ENCODE results near the gene SLIT3.

SLIT3 gene

DNA sequence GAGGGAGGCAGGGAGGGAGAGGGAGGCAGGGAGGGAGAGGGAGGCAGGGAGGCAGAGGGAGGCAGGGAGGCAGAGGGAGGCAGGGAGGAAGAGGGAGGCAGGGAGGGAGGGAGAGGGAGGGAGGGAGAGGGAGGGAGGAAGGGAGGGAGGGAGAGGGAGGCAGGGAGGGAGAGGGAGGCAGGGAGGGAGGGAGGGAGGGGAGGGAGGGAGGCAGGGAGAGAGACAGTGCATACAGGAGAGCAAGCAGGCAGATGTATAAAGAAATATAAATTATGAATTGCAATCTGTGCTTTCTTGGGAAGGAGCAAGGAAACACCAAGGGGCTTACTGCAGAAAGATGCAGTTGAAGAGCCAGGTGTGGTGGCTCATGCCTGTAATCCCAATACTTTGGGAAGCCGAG lies 574.6 kb downstream of the SLIT3 start:
- POLR2A ChIA-PET = no interaction called here
- CTCF ChIA-PET = no interaction called here
- TF ChIP-seq ELF4 (IDR thresholded peaks at IDR 0.05) (no peak), L3MBTL2 (conservative IDR thresholded peaks at IDR 0.05) (no peak), TARDBP (IDR thresholded peaks at IDR 0.05) (no peak), CTBP1 (IDR thresholded peaks at IDR 0.05; ENCODE audit: borderline replicate concordance) (no peak)
- TF ChIP-seq, protein P1, sequence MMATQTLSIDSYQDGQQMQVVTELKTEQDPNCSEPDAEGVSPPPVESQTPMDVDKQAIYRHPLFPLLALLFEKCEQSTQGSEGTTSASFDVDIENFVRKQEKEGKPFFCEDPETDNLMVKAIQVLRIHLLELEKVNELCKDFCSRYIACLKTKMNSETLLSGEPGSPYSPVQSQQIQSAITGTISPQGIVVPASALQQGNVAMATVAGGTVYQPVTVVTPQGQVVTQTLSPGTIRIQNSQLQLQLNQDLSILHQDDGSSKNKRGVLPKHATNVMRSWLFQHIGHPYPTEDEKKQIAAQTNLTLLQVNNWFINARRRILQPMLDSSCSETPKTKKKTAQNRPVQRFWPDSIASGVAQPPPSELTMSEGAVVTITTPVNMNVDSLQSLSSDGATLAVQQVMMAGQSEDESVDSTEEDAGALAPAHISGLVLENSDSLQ (IDR thresholded peaks at IDR 0.05) = no peak
- no peak for DNase-seq (ENCODE audit: extremely low spot score)

DNA sequence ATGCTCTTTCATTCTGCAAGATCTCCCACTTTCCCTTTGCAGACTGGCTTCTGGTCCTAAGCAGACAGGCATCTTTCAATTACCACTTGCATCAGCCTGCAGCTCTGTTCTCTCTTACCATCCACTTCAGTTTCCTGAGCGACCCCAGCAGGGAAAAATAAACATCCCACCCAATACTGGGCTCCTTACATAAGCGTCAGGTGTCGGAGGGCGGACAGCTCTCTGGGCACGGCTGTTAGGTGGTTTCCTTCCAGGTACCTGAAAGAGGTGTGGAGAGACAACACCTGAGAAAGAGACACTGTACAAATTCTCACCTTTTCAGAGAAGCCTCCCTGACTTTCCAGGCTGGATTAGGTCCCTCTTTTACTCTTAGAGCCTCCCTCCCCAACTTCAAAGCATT lies 576.7 kb downstream of the SLIT3 start:
- CTCF ChIA-PET = no interaction called here
- no peak for DNase-seq (ENCODE audit: extremely low spot score)
- POLR2A ChIA-PET = no interaction called here
- TF ChIP-seq SP1 (IDR thresholded peaks at IDR 0.05) = no peak

DNA sequence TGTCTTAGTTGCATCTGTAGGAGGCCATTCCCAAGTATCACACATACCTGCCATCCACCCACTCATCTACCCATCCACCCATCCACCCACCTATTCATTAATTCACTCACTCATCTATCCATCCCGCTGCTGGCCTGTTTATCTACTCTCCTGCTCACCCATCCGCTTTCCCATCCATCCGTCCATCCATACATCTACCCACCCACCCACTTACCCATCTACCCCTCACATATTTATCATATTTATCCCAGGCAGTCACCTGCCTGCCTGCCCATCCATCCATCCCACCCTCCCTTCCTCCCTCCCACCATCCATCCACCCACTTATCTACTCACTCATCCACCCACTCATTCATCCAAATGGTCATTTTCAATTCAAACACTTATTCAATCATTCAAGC lies 577.9 kb downstream of the SLIT3 start:
- ChIA-PET POLR2A (no interaction called here), CTCF (no interaction called here)
- no peak for TF ChIP-seq FOXA1 (IDR thresholded peaks at IDR 0.05)

DNA sequence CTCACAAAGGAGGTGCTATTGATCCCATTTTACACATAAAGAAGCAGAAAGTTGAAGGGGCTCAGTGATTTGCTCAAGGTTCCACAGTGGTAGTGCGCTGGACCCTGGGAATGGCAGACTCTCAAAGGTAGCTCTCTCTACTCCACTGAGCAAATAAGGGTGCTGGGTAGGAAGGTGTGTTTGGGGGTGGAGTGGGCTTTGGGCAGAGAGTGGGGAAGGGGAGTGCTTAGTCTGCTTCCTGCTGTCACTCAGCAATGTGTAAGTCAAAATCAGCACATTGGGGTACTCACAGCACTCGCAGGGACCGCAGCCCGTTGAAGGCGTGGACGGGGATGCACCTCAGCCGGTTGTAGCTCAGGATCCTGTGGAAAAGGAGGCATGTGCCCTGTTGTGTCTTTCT lies 579.0 kb downstream of the SLIT3 start:
- ChIA-PET CTCF (interaction anchor here (0.6 to 0.9 kb wide), 2 partner anchors 16 to 290 kb away, joined by 5 to 6 read pairs; no protein-coding TSS in a partner anchor), POLR2A (no interaction called here)
- TF ChIP-seq BHLHE40 (IDR thresholded peaks at IDR 0.05; ENCODE audit: borderline replicate concordance) = no peak
- TF ChIP-seq, protein P1 (IDR thresholded peaks at IDR 0.05) = no peak
- TF ChIP-seq CTBP1 (IDR thresholded peaks at IDR 0.05; ENCODE audit: borderline replicate concordance) = no peak
- TF ChIP-seq LEF1 (IDR thresholded peaks at IDR 0.05; ENCODE audit: borderline replicate concordance) = no peak
- no peak for TF ChIP-seq ELF4 (IDR thresholded peaks at IDR 0.05)
- no peak for TF ChIP-seq FOXK2 (IDR thresholded peaks at IDR 0.05)
- TF ChIP-seq TARDBP (IDR thresholded peaks at IDR 0.05) = no peak
- TF ChIP-seq FOXA1 (IDR thresholded peaks at IDR 0.05) = no peak
- no peak for TF ChIP-seq L3MBTL2 (conservative IDR thresholded peaks at IDR 0.05)
- TF ChIP-seq ARNT (IDR thresholded peaks at IDR 0.05) = no peak
- no peak for TF ChIP-seq SUZ12 (IDR thresholded peaks at IDR 0.05)
- TF ChIP-seq SP1 (IDR thresholded peaks at IDR 0.05) = no peak
- no peak for TF ChIP-seq FOXM1 (IDR thresholded peaks at IDR 0.05; ENCODE audit: borderline replicate concordance)
- DNase-seq (ENCODE audit: extremely low spot score) = no peak

More for the DNA sequence above, 577.9 kb downstream of the SLIT3 start:
- DNase-seq (ENCODE audit: extremely low spot score) = no peak

DNA sequence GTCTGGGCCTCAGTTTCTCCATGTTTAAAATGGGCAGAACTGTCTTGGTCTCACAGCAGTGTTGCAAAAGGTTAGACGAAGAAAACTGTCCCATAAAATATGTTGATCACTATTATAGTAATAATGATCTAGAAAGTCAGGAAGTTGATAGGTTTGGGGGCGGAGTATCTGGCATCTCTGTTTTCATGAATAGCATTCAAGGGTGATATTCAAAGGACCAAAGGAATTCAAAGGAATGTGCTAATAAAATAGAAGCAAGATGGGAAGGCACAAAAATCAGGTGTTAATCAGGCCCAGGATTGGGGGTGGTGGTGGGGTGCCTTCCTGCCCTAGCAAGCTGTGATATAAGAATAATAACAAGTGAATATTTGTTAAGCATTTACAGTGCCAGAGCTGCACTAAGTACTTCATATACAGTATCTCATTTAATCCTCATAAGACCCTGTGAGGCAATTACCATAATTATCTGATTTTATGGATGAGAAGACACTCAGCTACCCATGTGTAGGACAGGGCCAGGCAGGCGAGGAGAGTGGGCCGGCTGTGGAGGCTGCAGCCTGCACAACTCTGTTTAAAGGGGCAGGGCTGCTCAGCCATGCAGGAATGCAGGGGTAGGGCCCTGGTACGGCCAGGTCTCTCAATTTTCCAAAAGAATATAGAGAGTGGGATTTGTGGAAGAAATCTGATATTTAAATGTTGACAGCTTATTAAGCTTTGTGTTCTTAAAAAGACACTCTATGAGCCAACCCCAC lies 579.8 kb downstream of the SLIT3 start:
- no peak for DNase-seq (ENCODE audit: extremely low spot score)
- TF ChIP-seq SP1 (IDR thresholded peaks at IDR 0.05) = no peak
- no peak for TF ChIP-seq FOXA1 (IDR thresholded peaks at IDR 0.05)
- TF ChIP-seq, protein P1 (IDR thresholded peaks at IDR 0.05) = no peak
- CTCF ChIA-PET = interaction anchor here (0.9 kb wide), 1 partner anchor 15 kb away, joined by 6 read pairs; no protein-coding TSS in a partner anchor
- POLR2A ChIA-PET = no interaction called here

DNA sequence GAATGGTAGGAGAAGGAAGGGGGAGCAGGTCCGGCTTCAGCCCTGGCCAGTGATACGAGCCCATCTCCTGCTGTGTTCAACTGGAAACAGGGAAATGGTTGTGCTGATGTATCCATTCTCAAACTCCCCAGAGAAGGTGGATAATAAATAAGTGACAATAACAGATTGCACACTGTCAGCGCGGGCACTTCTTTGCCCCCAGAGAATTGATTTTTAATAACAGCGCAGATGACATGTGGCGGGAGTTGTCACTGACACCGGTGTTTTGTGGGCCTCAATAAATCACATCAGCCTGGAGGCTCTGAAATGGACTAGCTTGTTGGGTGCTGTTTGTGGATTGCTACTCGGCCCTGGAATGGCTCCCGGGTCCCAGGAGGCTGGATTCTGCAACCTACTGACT lies 580.4 kb downstream of the SLIT3 start:
- CTCF ChIA-PET = no interaction called here
- POLR2A ChIA-PET = no interaction called here
- TF ChIP-seq NFRKB (IDR thresholded peaks at IDR 0.05) (no peak), SP1 (IDR thresholded peaks at IDR 0.05) (no peak), FOXM1 (IDR thresholded peaks at IDR 0.05; ENCODE audit: borderline replicate concordance) (no peak), TARDBP (IDR thresholded peaks at IDR 0.05) (no peak), CTBP1 (IDR thresholded peaks at IDR 0.05; ENCODE audit: borderline replicate concordance) (no peak), LEF1 (IDR thresholded peaks at IDR 0.05; ENCODE audit: borderline replicate concordance) (no peak), FOXK2 (IDR thresholded peaks at IDR 0.05) (no peak), HDGF (IDR thresholded peaks at IDR 0.05; ENCODE audit: borderline replicate concordance) (no peak), ARNT (IDR thresholded peaks at IDR 0.05) (no peak), ELF4 (IDR thresholded peaks at IDR 0.05) (no peak), L3MBTL2 (conservative IDR thresholded peaks at IDR 0.05) (no peak), SUZ12 (IDR thresholded peaks at IDR 0.05) (no peak), FOXA1 (IDR thresholded peaks at IDR 0.05) (no peak), ZNF384 (IDR thresholded peaks at IDR 0.05) (no peak), BHLHE40 (IDR thresholded peaks at IDR 0.05; ENCODE audit: borderline replicate concordance) (no peak)
- TF ChIP-seq, protein P1 (IDR thresholded peaks at IDR 0.05) = no peak
- DNase-seq (ENCODE audit: extremely low spot score) = no peak

DNA sequence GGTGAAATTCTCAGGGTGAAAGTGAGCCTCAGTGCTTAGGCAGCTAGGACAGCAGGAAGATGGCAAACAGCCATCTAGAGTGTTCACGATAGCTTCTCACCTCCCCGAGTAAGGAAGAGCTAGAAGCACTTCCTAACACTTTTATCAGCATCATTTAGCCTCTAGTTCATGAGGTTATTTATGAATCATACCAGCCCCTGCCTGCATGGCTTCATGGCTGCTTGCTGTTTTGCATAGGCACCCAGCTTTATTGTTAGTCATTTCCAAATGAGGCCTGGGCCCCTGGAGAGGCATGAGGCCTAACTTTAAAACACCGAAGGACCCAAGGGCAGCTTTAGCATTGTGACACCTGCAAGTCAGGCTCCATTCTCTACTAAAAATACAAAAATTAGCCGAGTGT lies 586.9 kb downstream of the SLIT3 start:
- ChIA-PET CTCF (interaction anchor here (0.7 kb wide), 1 partner anchor 27 kb away, joined by 3 read pairs; no protein-coding TSS in a partner anchor), POLR2A (no interaction called here)
- DNase-seq (ENCODE audit: extremely low spot score) = no peak
- TF ChIP-seq ELF4 (IDR thresholded peaks at IDR 0.05) = no peak
- no peak for TF ChIP-seq SP1 (IDR thresholded peaks at IDR 0.05)
- no peak for TF ChIP-seq TARDBP (IDR thresholded peaks at IDR 0.05)
- no peak for TF ChIP-seq L3MBTL2 (conservative IDR thresholded peaks at IDR 0.05)
- TF ChIP-seq LEF1 (IDR thresholded peaks at IDR 0.05; ENCODE audit: borderline replicate concordance) = no peak
- TF ChIP-seq, protein P1 (IDR thresholded peaks at IDR 0.05) = no peak
- no peak for TF ChIP-seq BHLHE40 (IDR thresholded peaks at IDR 0.05; ENCODE audit: borderline replicate concordance)
- no peak for TF ChIP-seq FOXK2 (IDR thresholded peaks at IDR 0.05)
- TF ChIP-seq FOXA1 (IDR thresholded peaks at IDR 0.05) = no peak
- TF ChIP-seq SUZ12 (IDR thresholded peaks at IDR 0.05) = no peak
- TF ChIP-seq HDGF (IDR thresholded peaks at IDR 0.05; ENCODE audit: borderline replicate concordance) = no peak
- TF ChIP-seq FOXM1 (IDR thresholded peaks at IDR 0.05; ENCODE audit: borderline replicate concordance) = no peak
- TF ChIP-seq NFRKB (IDR thresholded peaks at IDR 0.05) = no peak
- TF ChIP-seq ARNT (IDR thresholded peaks at IDR 0.05) = no peak
- no peak for TF ChIP-seq ZNF384 (IDR thresholded peaks at IDR 0.05)
- TF ChIP-seq CTBP1 (IDR thresholded peaks at IDR 0.05; ENCODE audit: borderline replicate concordance) = no peak
